WTC11 (cell line): Measurements from ENCODE around the gene ZNF385A.

Experiments used
- CREB1 ChIP-seq: sonication (generic); formaldehyde crosslinking; IDR thresholded peaks from 2 replicates; pipeline ENCODE4 v1.8.0; 2023; ENCODE audit warnings: mild to moderate bottlenecking, missing genetic modification reagents
- CTCF ChIP-seq: fragments of 200-600 bp; IDR thresholded peaks from 2 replicates; pipeline ENCODE4 v1.8.0; 2022; ENCODE audit warnings: antibody characterized with exemption
- ESRRA ChIP-seq: sonication (generic); formaldehyde crosslinking; IDR thresholded peaks from 2 replicates; pipeline ENCODE4 v1.8.1; 2022; ENCODE audit warnings: mild to moderate bottlenecking, missing genetic modification reagents, borderline replicate concordance
- MAX ChIP-seq: sonication (generic); formaldehyde crosslinking; IDR thresholded peaks from 2 replicates; pipeline ENCODE4 v1.8.0; 2022; ENCODE audit warnings: mild to moderate bottlenecking, missing genetic modification reagents

- TF ChIP-seq CTCF (no peak), MAX (no peak), CREB1 (no peak), ESRRA (CRISPR knock-in tag) (no peak)
Measured at GRCh38 chr12:54369597-54370131, 14.9 kb downstream of the ZNF385A start.
